ENCODE measurements around the gene COA6. TPM values are rescaled to one million over a fixed set of nuclear protein-coding genes. Genes with fewer than 3 reads are reported as not detected.
"Not testable (repeated sequence)": the region's sequence is repeated elsewhere in the genome, so short reads cannot be mapped to it uniquely, and the experiment has no call there.

Gene COA6
- total and polyA plus RNA-seq, 2 experiments from 2014 or later: 67.8 to 82.9 TPM

GRCh38 chr1:234355782-234356510 lies 17.3 kb upstream of the COA6 start:
- no peaks in the 10 kb centered on the region for H3K9me2 ChIP-seq (replicated peaks; ENCODE audit: insufficient read depth)
- H3K4me1 ChIP-seq (ENCODE audit: insufficient read depth): no peaks in the 10 kb centered on the region
- whole genome bisulfite sequencing (ENCODE audit: low lambda C conversion rate, missing lambda C conversion rate): 65% methylated on average over 3 of the region's 3 CpGs
- TF ChIP-seq EZH2 (IDR thresholded peaks at IDR 0.05; ENCODE audit: borderline replicate concordance) (no peak), CTCF (IDR thresholded peaks at IDR 0.05; ENCODE audit: poor library complexity) (no peak), EZH2phosphoT487 (IDR thresholded peaks at IDR 0.05; ENCODE audit: low read depth, severe bottlenecking, unreplicated experiment) (no peak)
- no peaks in the 10 kb centered on the region for H3K36me3 ChIP-seq (replicated peaks; ENCODE audit: insufficient read depth, low read depth)
- no peaks in the 10 kb centered on the region for H3K27me3 ChIP-seq
- H2AFZ ChIP-seq: no peak overlapping the region
- H3K79me2 ChIP-seq: no peaks in the 10 kb centered on the region
- no peaks in the 10 kb centered on the region for H4K20me1 ChIP-seq (ENCODE audit: insufficient read depth, poor library complexity, severe bottlenecking)
- no peak overlapping the region for H3K4me3 ChIP-seq
- no peak overlapping the region for H3K4me2 ChIP-seq
- no peaks in the 10 kb centered on the region for H3K9me3 ChIP-seq (ENCODE audit: low read depth)
- H3K27ac ChIP-seq: no peak overlapping the region
- DNase-seq (ENCODE audit: low spot score): no peak

GRCh38 chr1:234356615-234357269 lies 16.5 kb upstream of the COA6 start:
- H3K4me1 ChIP-seq (ENCODE audit: insufficient read depth); H3K79me2 ChIP-seq; H4K20me1 ChIP-seq (ENCODE audit: insufficient read depth, poor library complexity, severe bottlenecking); H3K27ac ChIP-seq; H3K27me3 ChIP-seq; H3K4me2 ChIP-seq; H3K4me3 ChIP-seq; H3K9me3 ChIP-seq (ENCODE audit: low read depth); H3K36me3 ChIP-seq (replicated peaks; ENCODE audit: insufficient read depth, low read depth); DNase-seq (ENCODE audit: low spot score); H3K9me2 ChIP-seq (replicated peaks; ENCODE audit: insufficient read depth); H2AFZ ChIP-seq: not testable (repeated sequence)
- 96% methylated on average over 34 of the region's 35 CpGs for WGBS (ENCODE audit: low lambda C conversion rate, missing lambda C conversion rate)

GRCh38 chr1:234357831-234358230 lies 15.4 kb upstream of the COA6 start:
- Histone ChIP-seq H3K36me3 (replicated peaks; ENCODE audit: insufficient read depth, low read depth) (no peaks in the 10 kb centered on the region), H3K79me2 (no peaks in the 10 kb centered on the region), H3K27ac (no peak overlapping the region), H3K9me2 (replicated peaks; ENCODE audit: insufficient read depth) (no peaks in the 10 kb centered on the region), H3K4me1 (ENCODE audit: insufficient read depth) (no peaks in the 10 kb centered on the region), H3K27me3 (no peaks in the 10 kb centered on the region), H3K4me3 (no peak overlapping the region), H3K9me3 (ENCODE audit: low read depth) (no peaks in the 10 kb centered on the region), H3K4me2 (no peak overlapping the region), H2AFZ (no peak overlapping the region), H4K20me1 (ENCODE audit: insufficient read depth, poor library complexity, severe bottlenecking) (no peaks in the 10 kb centered on the region)
- TF ChIP-seq EZH2phosphoT487 (IDR thresholded peaks at IDR 0.05; ENCODE audit: low read depth, severe bottlenecking, unreplicated experiment) (no peak), CTCF (IDR thresholded peaks at IDR 0.05; ENCODE audit: poor library complexity) (no peak), EZH2 (IDR thresholded peaks at IDR 0.05; ENCODE audit: borderline replicate concordance) (no peak)
- DNase-seq (ENCODE audit: low spot score): no peak

GRCh38 chr1:234361102-234361603 lies 12.1 kb upstream of the COA6 start:
- H3K36me3 ChIP-seq (replicated peaks; ENCODE audit: insufficient read depth, low read depth): no peaks in the 10 kb centered on the region
- H3K27ac ChIP-seq: no peak overlapping the region
- H3K27me3 ChIP-seq: no peaks in the 10 kb centered on the region
- H3K79me2 ChIP-seq: no peaks in the 10 kb centered on the region
- TF ChIP-seq CTCF (IDR thresholded peaks at IDR 0.05; ENCODE audit: poor library complexity) (no peak), EZH2 (IDR thresholded peaks at IDR 0.05; ENCODE audit: borderline replicate concordance) (no peak), EZH2phosphoT487 (IDR thresholded peaks at IDR 0.05; ENCODE audit: low read depth, severe bottlenecking, unreplicated experiment) (no peak)
- H3K4me3 ChIP-seq: no peak overlapping the region
- H3K9me3 ChIP-seq (ENCODE audit: low read depth): no peaks in the 10 kb centered on the region
- WGBS (ENCODE audit: low lambda C conversion rate, missing lambda C conversion rate): 90% methylated on average over 3 of the region's 3 CpGs
- H4K20me1 ChIP-seq (ENCODE audit: insufficient read depth, poor library complexity, severe bottlenecking): no peaks in the 10 kb centered on the region
- no peaks in the 10 kb centered on the region for H3K9me2 ChIP-seq (replicated peaks; ENCODE audit: insufficient read depth)
- H3K4me2 ChIP-seq: no peak overlapping the region
- no peaks in the 10 kb centered on the region for H3K4me1 ChIP-seq (ENCODE audit: insufficient read depth)
- no peak for DNase-seq (ENCODE audit: low spot score)
- H2AFZ ChIP-seq: no peak overlapping the region

All from hepatocyte (in vitro differentiated cells).